Gastroesophageal sphincter (tissue), 3 donors: Measurements from ENCODE around the gene POP4.

Source experiments
- CTCF ChIP-seq, 4 experiments: fragments of 200-600 bp in 2 of 4; fragments of 450-650 bp in 2 of 4; sonication (generic) in 1 of 4; IDR thresholded peaks; one replicate each; pipeline ENCODE4 v1.5.1; 2017 to 2019; ENCODE audit warnings: antibody characterized with exemption in 4 of 4, mild to moderate bottlenecking in 2 of 4, moderate library complexity in 2 of 4
- EP300 ChIP-seq: sonication (generic); formaldehyde crosslinking; IDR thresholded peaks from one replicate; pipeline ENCODE4 v1.6.1; 2017; ENCODE audit warnings: antibody characterized with exemption, mild to moderate bottlenecking
- POLR2A ChIP-seq, 2 donors: fragments of 450-650 bp; IDR thresholded peaks; one replicate each; pipeline ENCODE4 v1.6.1; 2017; ENCODE audit warnings: antibody characterized with exemption in 2 of 2, mild to moderate bottlenecking in 2 of 2, moderate library complexity in 1 of 2
- POLR2AphosphoS5 ChIP-seq: sonication (generic); formaldehyde crosslinking; IDR thresholded peaks from one replicate; pipeline ENCODE4 v1.6.1; 2017; ENCODE audit warnings: antibody characterized with exemption

DNA sequence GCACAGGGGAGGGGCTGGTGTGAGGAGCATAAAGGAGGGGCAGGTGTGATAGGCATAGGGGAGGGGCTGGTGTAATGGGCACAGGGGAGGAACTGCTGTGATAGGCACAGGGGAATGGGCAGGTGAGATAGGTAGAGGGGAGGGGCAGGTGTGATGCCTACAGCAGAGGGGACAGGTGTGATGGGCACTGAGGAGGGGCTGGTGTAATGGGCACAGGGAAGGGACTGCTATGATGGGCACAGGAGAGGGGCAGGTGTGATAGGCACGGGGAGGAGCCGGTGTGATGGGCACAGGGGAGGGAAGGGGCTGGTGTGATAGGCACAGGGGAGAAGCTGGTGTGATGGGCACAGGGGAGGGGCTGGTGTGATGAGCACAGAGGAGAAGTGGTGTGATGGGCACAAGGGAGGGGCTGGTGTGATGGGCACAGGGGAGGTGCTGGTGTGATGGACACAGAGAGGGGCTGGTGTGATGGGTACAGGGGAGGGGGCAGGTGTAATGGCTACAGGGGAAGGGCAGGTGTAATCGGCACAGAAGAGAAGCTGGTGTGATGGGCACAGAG, 39.5 kb upstream of the POP4 start:
- TF ChIP-seq EP300 (no peak), CTCF (IDR thresholded peaks at IDR 0.05) (no peak), POLR2A (IDR thresholded peaks at IDR 0.05) (no peak), POLR2AphosphoS5 (no peak)
